ENCODE results near the gene TCAIM. TPM values are rescaled to one million over a fixed set of nuclear protein-coding genes. Genes with fewer than 3 reads are reported as not detected.

Gene TCAIM
- total RNA-seq, 1 donor from 2014 or later, result 33.2 TPM

GRCh38 chr3:44365952-44366351 is 27.4 kb downstream of the TCAIM start:
- ATAC-seq (no peak), DNase-seq (no peak)
- no peaks in the 10 kb centered on the region for H3K9me3 ChIP-seq
- TF ChIP-seq CTCF (IDR thresholded peaks at IDR 0.05), result no peak
- peaks cover 18% of the 10 kb centered on the region for H3K36me3 ChIP-seq
- H3K27me3 ChIP-seq, result no peaks in the 10 kb centered on the region
- no peak overlapping the region for H3K27ac ChIP-seq
- no peak overlapping the region for H3K4me3 ChIP-seq
- intact Hi-C loops (cut with DNase I), result no loop called here
- H3K4me1 ChIP-seq, result no peaks in the 10 kb centered on the region

DNA sequence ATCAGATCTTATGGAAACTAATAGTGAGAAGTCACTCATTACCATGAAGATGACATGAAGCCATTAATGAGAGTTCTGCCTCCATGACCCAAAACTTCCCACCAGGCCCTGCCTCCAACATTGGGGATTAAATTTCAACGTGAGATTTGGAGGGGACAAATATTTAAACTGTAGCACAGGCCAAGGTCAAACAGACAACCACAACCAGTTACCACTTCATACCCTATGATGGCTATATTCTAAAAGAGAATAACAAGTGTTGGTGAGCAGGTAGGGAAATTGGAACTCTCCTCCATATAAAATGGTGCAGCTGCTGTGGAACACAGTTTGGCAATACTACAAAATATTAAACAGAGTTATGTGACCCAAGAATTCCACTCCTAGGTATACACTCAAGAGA is 36.9 kb downstream of the TCAIM start:
- no peak for ATAC-seq
- peaks cover 7% of the 10 kb centered on the region for H3K36me3 ChIP-seq

DNA sequence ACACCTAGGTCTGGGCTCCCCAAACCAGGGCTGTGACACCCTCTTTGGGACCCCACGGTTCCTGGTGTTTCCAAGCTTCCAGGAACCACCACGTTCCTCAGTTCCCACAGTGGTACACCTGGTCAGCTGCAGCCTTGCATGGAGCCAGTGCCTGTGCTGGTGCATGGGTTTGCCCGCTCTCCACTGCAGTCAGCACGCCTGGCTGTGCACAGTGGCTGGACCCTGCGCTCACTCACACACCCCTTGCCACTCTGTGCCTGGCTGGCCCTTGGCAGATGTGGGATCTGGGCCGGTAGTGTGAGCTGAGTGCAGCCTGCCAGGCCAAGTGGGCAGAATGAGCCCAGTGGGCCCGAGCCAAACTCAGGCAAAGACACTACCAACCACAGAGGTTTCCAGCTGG is 48.8 kb downstream of the TCAIM start:
- Histone ChIP-seq H3K27me3 (no peaks in the 10 kb centered on the region), H3K4me1 (no peaks in the 10 kb centered on the region), H3K4me3 (no peak overlapping the region), H3K27ac (no peak overlapping the region), H3K36me3 (no peaks in the 10 kb centered on the region), H3K9me3 (no peaks in the 10 kb centered on the region)
- no peak for TF ChIP-seq CTCF (IDR thresholded peaks at IDR 0.05)
- intact Hi-C loops (cut with DNase I), result no loop called here
- ATAC-seq, result no peak
- DNase-seq, result no peak

More for the DNA sequence above, 36.9 kb downstream of the TCAIM start:
- Histone ChIP-seq H3K4me1 (no peaks in the 10 kb centered on the region), H3K9me3 (no peaks in the 10 kb centered on the region), H3K27ac (no peak overlapping the region), H3K27me3 (no peaks in the 10 kb centered on the region), H3K4me3 (no peak overlapping the region)
- DNase-seq, result no peak
- TF ChIP-seq CTCF (IDR thresholded peaks at IDR 0.05), result no peak
- intact Hi-C loops (cut with DNase I), result no loop called here

DNA sequence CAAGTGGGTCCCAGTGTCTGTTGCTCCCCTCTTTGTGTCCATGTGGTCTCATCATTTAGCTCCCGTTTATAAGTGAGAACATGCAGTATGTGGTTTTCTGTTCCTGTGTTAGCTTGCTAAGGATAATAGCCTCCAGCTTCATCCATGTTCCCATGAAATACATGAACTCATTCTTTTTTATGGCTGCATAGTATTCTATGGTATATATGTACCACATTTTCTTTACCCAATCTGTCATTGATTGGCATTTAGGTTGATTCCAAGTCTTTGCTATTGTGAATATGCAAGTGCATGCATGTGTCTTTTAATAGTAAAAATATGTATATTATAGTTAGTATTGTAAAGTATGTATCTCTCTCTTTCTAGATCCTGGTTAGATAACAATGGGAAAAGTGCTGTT is 53.9 kb downstream of the TCAIM start:
- Histone ChIP-seq H3K27me3 (no peaks in the 10 kb centered on the region), H3K4me1 (no peaks in the 10 kb centered on the region), H3K27ac (no peak overlapping the region), H3K9me3 (no peaks in the 10 kb centered on the region), H3K4me3 (no peak overlapping the region), H3K36me3 (peaks cover 10% of the 10 kb centered on the region)
- TF ChIP-seq CTCF (IDR thresholded peaks at IDR 0.05), result no peak
- ATAC-seq (no peak), DNase-seq (no peak)
- intact Hi-C loops (cut with DNase I), result no loop called here

DNA sequence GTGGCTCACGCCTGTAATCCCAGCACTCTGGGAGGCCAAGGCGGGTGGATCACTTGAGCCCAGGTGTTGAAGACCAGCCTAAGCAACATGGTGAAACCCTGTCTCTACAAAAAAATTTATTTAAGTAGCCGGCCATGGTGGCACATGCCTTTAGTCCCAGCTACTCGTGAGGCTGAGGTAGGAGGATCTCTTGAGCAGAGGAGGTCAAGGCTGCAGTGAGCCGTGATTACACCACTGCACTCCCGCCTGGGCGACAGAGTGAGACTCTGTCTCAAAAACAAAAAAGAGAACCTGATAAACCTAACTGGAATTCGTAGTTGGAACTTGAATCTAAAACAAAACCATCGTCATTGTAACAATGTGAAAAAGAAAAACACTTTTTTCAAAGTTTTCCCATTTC is 57.1 kb downstream of the TCAIM start:
- H3K27me3 ChIP-seq, result no peaks in the 10 kb centered on the region

More for the DNA sequence above, 57.1 kb downstream of the TCAIM start:
- Histone ChIP-seq H3K27ac (no peak overlapping the region), H3K4me3 (no peak overlapping the region), H3K9me3 (no peaks in the 10 kb centered on the region), H3K4me1 (no peaks in the 10 kb centered on the region), H3K36me3 (peaks cover 16% of the 10 kb centered on the region)
- intact Hi-C loops (cut with DNase I), result no loop called here
- ATAC-seq, result no peak
- DNase-seq, result no peak
- TF ChIP-seq CTCF (IDR thresholded peaks at IDR 0.05), result no peak
